AG09309 (cell line): ENCODE measurements around the gene FAM162B.
"Not testable (repeated sequence)": the region's sequence is repeated elsewhere in the genome, so short reads cannot be mapped to it uniquely, and the experiment has no call there.

Source experiments
- DNase-seq: peaks from one replicate; pipeline ENCODE4 v3.0.0-alpha.2; 2010; ENCODE audit warnings: low read depth
- H3K4me3 ChIP-seq: 2 replicates; pipeline ENCODE4 v1.5.1; 2011; ENCODE audit warnings: mild to moderate bottlenecking, low read depth, low read length, moderate library complexity; ENCODE audit not compliant: control insufficient read depth
- TF ChIP-seq, protein P1 (sequence below): IDR thresholded peaks from 2 replicates; pipeline ENCODE4 v1.5.1; 2011; ENCODE audit warnings: mild to moderate bottlenecking, low read depth, low read length, inconsistent platforms; ENCODE audit not compliant: insufficient read depth, control insufficient read depth; ENCODE audit errors: missing control alignments

The FAM162B gene

DNA sequence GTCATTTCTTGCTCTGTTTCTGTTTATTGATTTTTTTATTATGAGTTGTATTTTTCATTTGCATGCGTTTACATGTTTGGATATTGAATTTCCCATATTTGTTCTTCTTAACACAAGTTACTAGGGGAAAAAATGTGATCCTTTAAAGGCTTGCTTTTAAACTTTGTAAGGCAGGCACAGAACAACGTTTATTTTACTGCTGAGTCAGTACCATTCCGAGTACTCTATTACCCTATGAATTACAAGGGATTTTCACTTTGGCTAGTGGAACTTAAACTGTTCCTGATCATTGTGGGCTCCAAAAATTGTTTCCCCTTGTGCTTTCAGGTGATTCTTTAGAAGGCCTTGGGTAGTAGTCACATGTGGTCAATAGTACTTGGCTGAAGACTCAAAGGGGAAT, 28.5 kb downstream of the FAM162B start:
- TF ChIP-seq, protein P1, sequence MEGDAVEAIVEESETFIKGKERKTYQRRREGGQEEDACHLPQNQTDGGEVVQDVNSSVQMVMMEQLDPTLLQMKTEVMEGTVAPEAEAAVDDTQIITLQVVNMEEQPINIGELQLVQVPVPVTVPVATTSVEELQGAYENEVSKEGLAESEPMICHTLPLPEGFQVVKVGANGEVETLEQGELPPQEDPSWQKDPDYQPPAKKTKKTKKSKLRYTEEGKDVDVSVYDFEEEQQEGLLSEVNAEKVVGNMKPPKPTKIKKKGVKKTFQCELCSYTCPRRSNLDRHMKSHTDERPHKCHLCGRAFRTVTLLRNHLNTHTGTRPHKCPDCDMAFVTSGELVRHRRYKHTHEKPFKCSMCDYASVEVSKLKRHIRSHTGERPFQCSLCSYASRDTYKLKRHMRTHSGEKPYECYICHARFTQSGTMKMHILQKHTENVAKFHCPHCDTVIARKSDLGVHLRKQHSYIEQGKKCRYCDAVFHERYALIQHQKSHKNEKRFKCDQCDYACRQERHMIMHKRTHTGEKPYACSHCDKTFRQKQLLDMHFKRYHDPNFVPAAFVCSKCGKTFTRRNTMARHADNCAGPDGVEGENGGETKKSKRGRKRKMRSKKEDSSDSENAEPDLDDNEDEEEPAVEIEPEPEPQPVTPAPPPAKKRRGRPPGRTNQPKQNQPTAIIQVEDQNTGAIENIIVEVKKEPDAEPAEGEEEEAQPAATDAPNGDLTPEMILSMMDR = no peak
- H3K4me3 ChIP-seq = no peak overlapping the region
- DNase-seq = no peak

- no peak for DNase-seq
- TF ChIP-seq, protein P1 = no peak
- H3K4me3 ChIP-seq = no peak overlapping the region
Observed at GRCh38 chr6:116730513-116730912, 35.0 kb downstream of the FAM162B start.

DNA sequence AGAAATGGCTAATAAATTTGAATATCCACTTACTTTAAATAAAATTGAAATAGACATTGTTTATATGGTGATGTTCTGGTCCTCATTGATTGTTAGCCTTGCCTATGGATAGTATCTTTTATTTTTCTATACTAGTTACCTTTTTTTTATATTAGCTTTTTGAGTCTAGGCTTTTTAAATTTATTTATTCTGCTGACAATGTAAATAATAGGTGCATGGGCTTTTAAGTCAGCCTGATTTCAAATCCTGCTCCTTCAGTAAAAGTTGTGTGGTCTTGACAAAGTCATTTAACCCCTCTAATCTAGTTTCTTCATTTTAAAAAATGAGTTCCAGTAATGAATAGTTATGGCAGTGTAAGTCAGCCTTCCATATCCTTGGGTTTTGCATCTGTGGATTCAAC, 38.6 kb downstream of the FAM162B start:
- TF ChIP-seq, protein P1 = no peak
- no peak for DNase-seq
- H3K4me3 ChIP-seq = no peak overlapping the region

DNA sequence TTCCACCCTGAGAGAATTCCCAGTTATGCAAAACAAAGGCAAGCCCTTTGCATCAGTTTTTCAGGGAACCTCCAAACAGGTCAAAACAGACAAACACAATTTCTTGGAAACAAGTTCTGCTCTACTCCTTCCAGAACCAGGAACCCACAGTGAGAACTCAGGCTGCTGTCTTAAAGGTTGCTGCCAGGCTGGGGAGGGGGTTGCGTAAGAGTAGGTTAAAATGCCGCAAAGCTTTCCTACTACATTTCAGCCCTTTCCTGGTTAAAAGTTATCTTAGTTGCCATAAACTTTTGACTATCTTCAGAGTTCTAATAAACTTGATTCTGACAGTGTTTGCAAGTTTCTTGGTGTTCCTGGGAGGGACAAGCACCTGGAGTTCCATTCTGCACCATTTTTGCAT, 50.8 kb downstream of the FAM162B start:
- no peak for DNase-seq
- TF ChIP-seq, protein P1 = no peak
- no peak overlapping the region for H3K4me3 ChIP-seq

GRCh38 chr6:116714296-116714695, 51.2 kb downstream of the FAM162B start:
- H3K4me3 ChIP-seq = no peak overlapping the region
- no peak for DNase-seq
- TF ChIP-seq, protein P1 = no peak

DNA sequence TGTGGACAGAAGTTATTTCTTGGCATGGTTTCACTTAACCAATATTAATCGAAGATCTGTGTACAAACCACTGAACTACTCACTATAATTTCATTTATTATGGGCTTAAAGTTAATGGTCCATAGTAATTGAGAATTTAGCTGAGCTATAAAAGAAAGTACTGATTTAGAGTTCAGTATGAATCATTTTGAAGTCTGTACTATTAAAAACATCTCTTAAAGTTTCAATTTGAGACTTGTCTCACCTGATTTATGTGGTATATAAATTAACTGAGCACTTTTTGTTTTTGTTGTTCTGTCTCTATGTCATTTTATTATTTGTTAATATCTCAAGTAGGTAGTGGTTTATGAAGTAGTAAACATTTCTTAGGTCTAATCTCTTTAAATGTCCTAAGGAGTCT, 59.6 kb downstream of the FAM162B start:
- TF ChIP-seq, protein P1 = no peak
- DNase-seq = no peak
- no peak overlapping the region for H3K4me3 ChIP-seq

DNA sequence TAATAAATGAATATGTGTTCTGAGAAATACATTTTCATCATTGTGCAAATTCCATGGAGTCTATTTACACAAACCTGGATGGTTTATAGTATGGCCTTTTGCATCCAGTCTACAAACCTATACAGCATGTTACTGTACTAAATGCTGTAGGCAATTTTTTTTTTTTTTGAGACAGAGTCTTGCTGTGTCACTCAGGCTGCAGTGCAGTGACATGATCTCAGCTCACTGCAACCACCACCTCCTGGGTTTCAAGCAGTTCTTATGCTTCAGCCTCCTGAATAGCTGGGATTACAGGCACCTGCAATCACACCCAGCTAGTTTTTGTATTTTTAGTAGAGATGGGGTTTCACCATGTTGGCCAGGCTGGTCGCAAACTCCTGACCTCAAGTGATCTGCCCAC, 61.6 kb downstream of the FAM162B start:
- not testable (repeated sequence) for DNase-seq, H3K4me3 ChIP-seq
